Sigmoid colon (tissue), 4 donors: Measurements from ENCODE around the gene ADARB2.

ENCODE experiments used
- EP300 ChIP-seq, 4 donors: sonication (generic); formaldehyde crosslinking; IDR thresholded peaks; one replicate each; pipeline ENCODE4 v1.6.1; 2017; ENCODE audit warnings: antibody characterized with exemption in 4 of 4
- POLR2A ChIP-seq, 2 donors: fragments of 450-650 bp; IDR thresholded peaks; one replicate each; pipeline ENCODE4 v1.6.1; 2016; ENCODE audit warnings: antibody characterized with exemption in 2 of 2, mild to moderate bottlenecking in 2 of 2, moderate library complexity in 2 of 2
- TF ChIP-seq, protein P1 (sequence below), 4 experiments: fragments of 450-650 bp in 3 of 4; fragments of 200-600 bp in 1 of 4; IDR thresholded peaks; one replicate each; pipeline ENCODE4 v1.5.1; 2016 to 2019; ENCODE audit warnings: antibody characterized with exemption in 4 of 4, mild to moderate bottlenecking in 3 of 4, moderate library complexity in 2 of 4

DNA sequence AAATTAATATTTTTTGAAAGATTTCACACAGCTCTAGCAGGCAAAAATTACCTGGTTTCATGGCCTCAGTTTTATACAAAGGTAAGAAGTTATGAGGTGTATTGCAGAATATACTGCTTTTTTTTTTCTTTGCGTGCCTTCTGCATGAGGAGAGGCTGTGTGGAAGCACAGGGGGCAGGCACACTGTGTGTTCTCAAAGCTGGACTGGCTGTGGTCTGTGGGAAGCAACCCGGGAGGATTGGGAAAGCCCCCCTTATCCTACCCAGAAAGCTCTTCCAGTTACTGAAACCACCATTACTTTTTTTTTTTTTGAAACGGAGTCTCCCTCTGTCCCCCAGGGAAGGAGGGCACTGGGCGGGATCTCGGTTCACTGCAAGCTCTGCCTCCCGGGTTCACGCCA is 25.0 kb downstream of the ADARB2 start:
- TF ChIP-seq, protein P1, sequence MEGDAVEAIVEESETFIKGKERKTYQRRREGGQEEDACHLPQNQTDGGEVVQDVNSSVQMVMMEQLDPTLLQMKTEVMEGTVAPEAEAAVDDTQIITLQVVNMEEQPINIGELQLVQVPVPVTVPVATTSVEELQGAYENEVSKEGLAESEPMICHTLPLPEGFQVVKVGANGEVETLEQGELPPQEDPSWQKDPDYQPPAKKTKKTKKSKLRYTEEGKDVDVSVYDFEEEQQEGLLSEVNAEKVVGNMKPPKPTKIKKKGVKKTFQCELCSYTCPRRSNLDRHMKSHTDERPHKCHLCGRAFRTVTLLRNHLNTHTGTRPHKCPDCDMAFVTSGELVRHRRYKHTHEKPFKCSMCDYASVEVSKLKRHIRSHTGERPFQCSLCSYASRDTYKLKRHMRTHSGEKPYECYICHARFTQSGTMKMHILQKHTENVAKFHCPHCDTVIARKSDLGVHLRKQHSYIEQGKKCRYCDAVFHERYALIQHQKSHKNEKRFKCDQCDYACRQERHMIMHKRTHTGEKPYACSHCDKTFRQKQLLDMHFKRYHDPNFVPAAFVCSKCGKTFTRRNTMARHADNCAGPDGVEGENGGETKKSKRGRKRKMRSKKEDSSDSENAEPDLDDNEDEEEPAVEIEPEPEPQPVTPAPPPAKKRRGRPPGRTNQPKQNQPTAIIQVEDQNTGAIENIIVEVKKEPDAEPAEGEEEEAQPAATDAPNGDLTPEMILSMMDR (IDR thresholded peaks at IDR 0.05) = no peak
- TF ChIP-seq EP300 (IDR thresholded peaks at IDR 0.05) = no peak
- no peak for TF ChIP-seq POLR2A (IDR thresholded peaks at IDR 0.05)
